SK-N-SH treated with all-trans-retinoic acid at 6 μM for 48 hours (cell line): ENCODE measurements around the gene CACNA1C.

Experiments used
- ARNTL ChIP-seq: fragments of 450-650 bp; formaldehyde crosslinking; IDR thresholded peaks from 2 replicates; pipeline ENCODE4 v1.5.0; 2020; ENCODE audit warnings: low read depth, mild to moderate bottlenecking, moderate library complexity, borderline replicate concordance
- BACH2 ChIP-seq: fragments of 250-450 bp; sonication (Bioruptor Pico); IDR thresholded peaks from 2 replicates; pipeline ENCODE4 v1.9.0; 2021; ENCODE audit warnings: mild to moderate bottlenecking, borderline replicate concordance
- ISL1 ChIP-seq: fragments of 250-450 bp; sonication (Bioruptor Pico); IDR thresholded peaks from 2 replicates; pipeline ENCODE4 v2.1.2; 2022; ENCODE audit warnings: mild to moderate bottlenecking, moderate library complexity
- PPARA ChIP-seq: fragments of 250-450 bp; sonication (Bioruptor Pico); IDR thresholded peaks from 2 replicates; pipeline ENCODE4 v1.5.0; 2020; ENCODE audit warnings: mild to moderate bottlenecking, borderline replicate concordance
- RARB ChIP-seq: fragments of 250-450 bp; sonication (Bioruptor Pico); IDR thresholded peaks from 2 replicates; pipeline ENCODE4 v1.8.0; 2021; ENCODE audit warnings: mild to moderate bottlenecking, moderate library complexity
- TOX ChIP-seq: fragments of 250-450 bp; sonication (Bioruptor Pico); IDR thresholded peaks from 2 replicates; pipeline ENCODE4 v1.8.0; 2021; ENCODE audit warnings: mild to moderate bottlenecking, moderate library complexity, borderline replicate concordance
- ZNF8 ChIP-seq: fragments of 450-650 bp; formaldehyde crosslinking; IDR thresholded peaks from 2 replicates; pipeline ENCODE4 v1.5.0; 2020; ENCODE audit warnings: mild to moderate bottlenecking, moderate library complexity
- TF ChIP-seq, protein P1 (sequence below): fragments of 250-450 bp; sonication (Bioruptor Pico); IDR thresholded peaks from 2 replicates; pipeline ENCODE4 v1.8.0; 2020; ENCODE audit warnings: mild to moderate bottlenecking, moderate library complexity, borderline replicate concordance

DNA sequence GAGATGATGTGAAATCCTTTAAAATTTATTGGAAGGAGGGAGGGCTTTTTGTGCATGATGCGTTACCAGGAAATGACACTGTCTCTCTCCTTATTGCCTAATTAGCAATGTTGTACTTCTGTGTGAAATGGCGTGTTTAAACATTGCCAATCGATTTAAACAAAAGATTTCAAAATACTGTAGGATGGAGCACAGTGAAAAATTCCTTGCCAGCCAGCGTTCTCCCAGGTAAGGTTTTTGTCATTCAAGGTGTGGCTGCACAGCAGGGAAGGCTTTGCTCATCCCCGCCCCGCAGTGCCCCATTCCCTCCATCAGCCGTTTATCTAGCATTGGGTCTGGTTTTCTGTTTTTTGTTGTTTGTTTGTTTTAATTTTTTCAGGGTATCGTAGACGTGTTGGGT lies 137.3 kb downstream of the CACNA1C start:
- TF ChIP-seq ZNF8 (no peak), RARB (no peak), PPARA (CRISPR knock-in tag) (no peak), ARNTL (CRISPR knock-in tag) (no peak), ISL1 (CRISPR knock-in tag) (no peak), BACH2 (CRISPR knock-in tag) (no peak), TOX (CRISPR knock-in tag) (no peak)
- TF ChIP-seq, protein P1, sequence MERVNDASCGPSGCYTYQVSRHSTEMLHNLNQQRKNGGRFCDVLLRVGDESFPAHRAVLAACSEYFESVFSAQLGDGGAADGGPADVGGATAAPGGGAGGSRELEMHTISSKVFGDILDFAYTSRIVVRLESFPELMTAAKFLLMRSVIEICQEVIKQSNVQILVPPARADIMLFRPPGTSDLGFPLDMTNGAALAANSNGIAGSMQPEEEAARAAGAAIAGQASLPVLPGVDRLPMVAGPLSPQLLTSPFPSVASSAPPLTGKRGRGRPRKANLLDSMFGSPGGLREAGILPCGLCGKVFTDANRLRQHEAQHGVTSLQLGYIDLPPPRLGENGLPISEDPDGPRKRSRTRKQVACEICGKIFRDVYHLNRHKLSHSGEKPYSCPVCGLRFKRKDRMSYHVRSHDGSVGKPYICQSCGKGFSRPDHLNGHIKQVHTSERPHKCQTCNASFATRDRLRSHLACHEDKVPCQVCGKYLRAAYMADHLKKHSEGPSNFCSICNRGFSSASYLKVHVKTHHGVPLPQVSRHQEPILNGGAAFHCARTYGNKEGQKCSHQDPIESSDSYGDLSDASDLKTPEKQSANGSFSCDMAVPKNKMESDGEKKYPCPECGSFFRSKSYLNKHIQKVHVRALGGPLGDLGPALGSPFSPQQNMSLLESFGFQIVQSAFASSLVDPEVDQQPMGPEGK (CRISPR knock-in tag) = no peak
